H1 (cell line): ENCODE measurements around the gene SLC22A2.

Experiments
- CEBPB ChIP-seq: IDR thresholded peaks from 2 replicates; pipeline ENCODE4 v1.6.1; 2012; ENCODE audit warnings: low read depth, low read length
- CREB1 ChIP-seq: IDR thresholded peaks from 2 replicates; pipeline ENCODE4 v1.6.1; 2012; ENCODE audit warnings: inconsistent platforms
- POLR2A ChIP-seq, 2 experiments: IDR thresholded peaks; 1 replicate in 1 of 2; 2 replicates in 1 of 2; pipeline ENCODE4 v1.6.1; 2011; ENCODE audit warnings: low read depth in 2 of 2, low read length in 2 of 2, mild to moderate bottlenecking in 2 of 2; ENCODE audit errors: control extremely low read depth in 1 of 2
- RBBP5 ChIP-seq: IDR thresholded peaks from 2 replicates; pipeline ENCODE4 v1.7.1; 2012; ENCODE audit warnings: low read depth, mild to moderate bottlenecking, inconsistent platforms, low read length, moderate library complexity, borderline replicate concordance
- RFX5 ChIP-seq: IDR thresholded peaks from 2 replicates; pipeline ENCODE4 v1.6.1; 2011; ENCODE audit warnings: low read depth, low read length, improper control_type of control experiment, borderline replicate concordance
- RXRA ChIP-seq: IDR thresholded peaks from 2 replicates; pipeline ENCODE4 v1.6.1; 2011; ENCODE audit warnings: low read depth, mild to moderate bottlenecking, low read length, moderate library complexity; ENCODE audit not compliant: insufficient read depth
- SRF ChIP-seq: IDR thresholded peaks from 2 replicates; pipeline ENCODE4 v1.6.1; 2011; ENCODE audit warnings: mild to moderate bottlenecking, low read depth, low read length, moderate library complexity
- TF ChIP-seq, protein P1 (sequence below): IDR thresholded peaks from 2 replicates; pipeline ENCODE4 v1.6.1; 2011; ENCODE audit warnings: low read length, improper control_type of control experiment
- TF ChIP-seq, protein P2 (sequence below), 3 experiments: IDR thresholded peaks; 1 replicate in 2 of 3; 2 replicates in 1 of 3; pipeline versions ENCODE4 v1.5.1 to v1.6.1; 2011; ENCODE audit warnings: low read length in 3 of 3, mild to moderate bottlenecking in 3 of 3, inconsistent platforms in 2 of 3, low read depth in 1 of 3, moderate library complexity in 1 of 3; ENCODE audit not compliant: insufficient read depth in 1 of 3; ENCODE audit errors: control extremely low read depth in 1 of 3

DNA sequence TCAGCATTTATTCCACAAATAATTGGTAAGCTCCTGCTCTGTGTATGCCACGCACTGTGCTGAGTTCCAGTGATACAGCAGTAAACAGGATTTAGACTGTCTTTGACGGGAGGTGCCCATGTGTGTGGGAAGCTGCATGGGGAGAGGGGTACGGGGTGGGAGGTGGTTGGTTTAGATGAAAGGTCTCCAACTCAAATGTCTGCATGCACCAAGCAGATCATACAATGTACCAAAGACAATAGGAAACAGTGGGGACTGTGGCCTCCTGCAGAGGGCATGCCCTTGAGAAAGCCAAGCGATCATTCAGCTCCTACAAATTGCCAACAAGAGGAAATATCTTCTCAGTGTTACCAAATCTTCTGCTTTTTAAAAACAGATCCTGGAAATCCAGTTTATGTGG is 36.1 kb downstream of the SLC22A2 start:
- TF ChIP-seq, protein P1, sequence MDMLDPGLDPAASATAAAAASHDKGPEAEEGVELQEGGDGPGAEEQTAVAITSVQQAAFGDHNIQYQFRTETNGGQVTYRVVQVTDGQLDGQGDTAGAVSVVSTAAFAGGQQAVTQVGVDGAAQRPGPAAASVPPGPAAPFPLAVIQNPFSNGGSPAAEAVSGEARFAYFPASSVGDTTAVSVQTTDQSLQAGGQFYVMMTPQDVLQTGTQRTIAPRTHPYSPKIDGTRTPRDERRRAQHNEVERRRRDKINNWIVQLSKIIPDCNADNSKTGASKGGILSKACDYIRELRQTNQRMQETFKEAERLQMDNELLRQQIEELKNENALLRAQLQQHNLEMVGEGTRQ, result no peak
- TF ChIP-seq RBBP5 (no peak), RFX5 (no peak), SRF (no peak), POLR2A (IDR thresholded peaks at IDR 0.05; ENCODE audit: control extremely low read depth in 1 of 2, low read depth in 2 of 2, low read length in 2 of 2) (no peak), RXRA (no peak), CREB1 (no peak), CEBPB (no peak)
- TF ChIP-seq, protein P2, sequence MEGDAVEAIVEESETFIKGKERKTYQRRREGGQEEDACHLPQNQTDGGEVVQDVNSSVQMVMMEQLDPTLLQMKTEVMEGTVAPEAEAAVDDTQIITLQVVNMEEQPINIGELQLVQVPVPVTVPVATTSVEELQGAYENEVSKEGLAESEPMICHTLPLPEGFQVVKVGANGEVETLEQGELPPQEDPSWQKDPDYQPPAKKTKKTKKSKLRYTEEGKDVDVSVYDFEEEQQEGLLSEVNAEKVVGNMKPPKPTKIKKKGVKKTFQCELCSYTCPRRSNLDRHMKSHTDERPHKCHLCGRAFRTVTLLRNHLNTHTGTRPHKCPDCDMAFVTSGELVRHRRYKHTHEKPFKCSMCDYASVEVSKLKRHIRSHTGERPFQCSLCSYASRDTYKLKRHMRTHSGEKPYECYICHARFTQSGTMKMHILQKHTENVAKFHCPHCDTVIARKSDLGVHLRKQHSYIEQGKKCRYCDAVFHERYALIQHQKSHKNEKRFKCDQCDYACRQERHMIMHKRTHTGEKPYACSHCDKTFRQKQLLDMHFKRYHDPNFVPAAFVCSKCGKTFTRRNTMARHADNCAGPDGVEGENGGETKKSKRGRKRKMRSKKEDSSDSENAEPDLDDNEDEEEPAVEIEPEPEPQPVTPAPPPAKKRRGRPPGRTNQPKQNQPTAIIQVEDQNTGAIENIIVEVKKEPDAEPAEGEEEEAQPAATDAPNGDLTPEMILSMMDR (IDR thresholded peaks at IDR 0.05; ENCODE audit: control extremely low read depth in 1 of 3, insufficient read depth in 1 of 3, low read depth in 1 of 3, low read length in 3 of 3), result no peak
